GM19467 (cell line): ENCODE results near the gene PRDM13.

Source experiments
- ATAC-seq: cut with Tn5 transposase; IDR thresholded peaks from one replicate; pipeline ENCODE4 v1.9.1; 2021; ENCODE audit warnings: mild to moderate bottlenecking, moderate library complexity; ENCODE audit not compliant: unreplicated experiment

The PRDM13 gene

DNA sequence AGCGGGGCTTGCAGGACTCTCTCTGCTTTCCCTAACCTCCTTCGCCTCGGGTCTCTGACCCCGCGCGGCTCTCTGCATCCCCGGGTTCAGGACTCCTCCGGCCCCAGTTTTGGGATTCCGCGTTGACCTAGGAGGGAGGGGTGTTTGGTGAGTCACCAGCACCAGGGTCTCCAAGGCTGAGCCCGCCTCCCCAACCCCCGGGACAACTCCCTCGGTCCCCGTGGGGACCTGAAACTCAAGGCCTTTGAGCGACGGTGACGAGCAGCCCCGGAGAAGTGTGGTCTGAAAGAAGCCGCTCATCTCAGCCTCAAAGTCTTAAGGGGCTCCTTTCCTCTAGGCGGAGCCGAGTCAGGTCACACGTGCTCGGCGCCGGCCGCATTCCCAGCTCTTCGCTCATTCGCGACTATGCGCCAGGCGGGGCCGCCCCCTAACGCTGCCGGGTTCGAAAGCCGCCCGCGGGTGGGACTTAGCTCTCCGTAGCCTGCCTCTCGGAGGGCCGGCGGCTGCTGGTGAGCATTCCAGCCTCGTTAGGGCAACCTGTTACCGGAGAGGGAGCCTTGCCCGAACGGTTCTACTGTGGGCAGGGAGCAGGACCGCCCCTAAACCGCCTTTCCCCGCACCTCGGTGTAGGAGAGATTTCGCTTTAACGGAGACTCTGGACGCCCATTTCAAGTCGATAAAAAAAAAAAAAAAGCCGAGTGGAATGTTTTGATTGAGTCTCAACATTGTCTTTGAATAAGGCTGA lies 3.0 kb upstream of the PRDM13 start:
- ATAC-seq, result no peak

DNA sequence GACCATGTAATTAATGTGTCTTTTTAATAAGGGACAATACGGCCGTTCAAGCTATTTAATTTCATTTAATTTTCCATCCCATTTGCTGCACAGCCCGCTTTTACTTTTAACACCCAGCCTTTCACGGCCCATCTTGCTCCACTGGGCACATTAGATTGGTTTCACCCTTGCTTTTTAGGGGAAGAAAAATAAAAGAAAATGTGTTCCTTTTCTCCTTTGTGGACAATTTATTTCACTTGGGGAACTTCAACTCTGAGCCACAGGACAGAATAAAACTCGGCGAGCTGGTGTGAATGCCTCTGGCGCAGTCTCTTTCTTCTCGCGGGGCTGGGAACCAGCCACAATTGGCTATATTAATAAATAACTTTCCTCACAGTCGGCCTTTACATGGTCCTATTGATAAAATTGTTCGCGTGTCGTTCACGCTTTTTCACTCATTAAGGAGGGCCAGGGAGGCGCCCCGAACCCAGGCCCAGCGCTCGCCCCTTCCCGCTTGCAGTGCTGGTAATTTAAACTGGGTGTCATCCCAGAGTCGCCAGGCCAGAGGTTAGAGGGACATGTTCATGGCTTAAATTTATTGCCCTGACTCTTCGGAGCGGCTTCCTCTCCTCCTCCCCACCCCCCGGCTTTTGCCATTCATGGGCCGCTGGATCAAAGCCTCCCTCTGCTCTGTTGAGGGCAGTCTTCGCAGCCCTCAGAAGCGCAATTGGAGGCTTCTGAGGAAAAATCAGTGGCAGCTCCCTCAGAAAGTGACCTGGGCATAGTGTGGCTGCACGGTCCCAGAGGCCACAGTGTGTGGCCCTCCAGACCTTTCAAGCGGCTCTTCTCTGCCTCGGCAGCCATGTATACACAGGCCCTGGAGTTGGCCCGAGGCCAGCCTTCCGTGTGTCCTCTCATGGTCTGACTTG lies 2.2 kb upstream of the PRDM13 start:
- ATAC-seq, result no peak

DNA sequence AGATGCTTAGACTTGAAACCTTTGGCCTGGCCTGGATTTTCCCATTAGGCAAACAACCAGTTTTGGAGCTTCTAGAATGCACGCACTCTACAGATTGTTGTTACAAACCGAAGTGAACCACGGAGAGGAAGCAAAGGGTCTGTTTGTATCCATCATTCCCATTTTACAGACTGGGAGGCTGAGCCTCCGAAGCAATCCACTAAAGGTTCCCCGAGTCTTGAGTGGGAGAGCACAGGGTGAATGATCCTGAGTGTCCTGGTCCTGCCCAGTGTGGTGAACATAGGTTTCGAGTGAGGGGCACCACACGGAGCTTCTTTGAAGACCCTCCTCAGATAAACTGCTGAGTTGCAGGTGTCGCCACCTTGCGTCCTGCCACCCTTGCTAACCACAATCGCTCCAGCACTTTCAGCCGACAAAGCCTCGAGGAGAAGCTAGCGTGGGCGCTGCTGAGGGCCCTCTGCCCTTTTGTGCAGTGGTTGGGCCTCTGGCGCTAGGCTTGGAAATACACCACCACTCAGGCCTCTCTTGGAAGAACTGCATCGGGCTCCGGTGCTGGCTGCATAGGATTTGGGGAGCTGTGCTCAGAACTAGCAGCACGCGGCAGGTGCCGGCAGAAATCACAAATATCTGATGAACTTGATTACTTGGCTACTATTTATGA lies 1.4 kb upstream of the PRDM13 start:
- ATAC-seq, result no peak

DNA sequence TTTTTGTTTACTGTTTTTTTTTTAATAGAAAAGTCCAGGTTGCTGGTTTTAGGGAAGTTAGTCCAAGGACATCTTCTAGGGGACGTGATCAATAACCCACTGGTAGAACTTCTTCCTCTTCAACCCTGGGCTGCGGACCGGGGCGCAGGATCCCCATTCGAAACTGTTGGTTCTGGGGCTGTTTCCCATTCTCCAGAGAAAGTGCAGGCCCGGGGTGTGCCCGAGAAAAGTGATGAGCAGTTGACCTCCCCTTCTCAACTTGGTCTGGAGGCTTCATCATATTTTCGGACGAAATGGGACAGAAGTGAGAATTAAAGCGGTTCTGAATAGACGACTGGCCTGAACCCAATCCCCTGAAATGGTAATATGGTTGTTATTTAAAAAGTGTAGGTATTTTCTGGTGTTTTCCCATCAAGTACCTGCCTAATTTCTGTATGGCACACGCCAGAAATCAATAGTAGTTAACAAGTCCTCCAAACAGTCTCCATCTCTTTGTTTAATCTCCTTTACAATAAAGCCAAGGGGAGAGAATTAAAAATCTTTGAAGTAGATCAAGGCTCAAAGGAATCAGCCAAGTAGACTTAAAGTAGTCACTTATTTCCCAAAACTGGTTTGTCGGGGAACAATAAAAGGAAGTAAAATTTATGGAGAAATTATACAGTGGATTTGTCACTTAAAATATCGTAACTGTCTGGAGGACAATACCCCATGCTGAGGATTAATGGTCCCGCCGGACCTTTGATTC lies 550 bp upstream of the PRDM13 start:
- no peak for ATAC-seq

DNA sequence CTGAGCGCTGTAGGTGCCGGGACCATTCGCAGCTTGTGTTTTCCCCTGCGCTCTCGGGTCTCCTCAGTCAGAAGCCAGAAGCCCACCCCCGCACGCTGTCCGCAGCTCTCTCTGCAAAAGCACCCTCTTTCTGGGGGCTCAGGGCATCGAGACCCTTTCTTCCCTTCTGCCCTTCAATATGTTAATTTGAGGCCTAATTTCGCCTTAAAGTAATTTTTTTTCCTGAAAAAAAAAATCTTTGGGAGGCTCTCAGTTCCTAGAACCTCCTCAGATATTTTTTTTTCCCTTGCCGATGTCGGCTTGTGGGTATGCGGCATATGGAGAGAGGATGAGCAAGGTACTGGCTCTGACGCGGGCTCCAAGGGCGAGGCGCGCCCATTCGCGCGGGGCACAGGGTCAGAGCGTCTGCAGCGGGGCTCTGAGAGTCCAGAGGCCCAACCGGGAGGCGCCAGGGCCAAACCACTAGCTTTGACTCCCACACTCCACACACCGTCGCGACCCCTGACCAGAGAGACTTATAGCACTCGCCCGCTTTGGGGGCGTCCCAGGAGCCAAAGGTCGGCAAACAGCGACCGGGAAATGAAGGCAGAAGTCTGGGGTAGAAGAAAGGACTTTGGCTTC lies 893 bp downstream of the PRDM13 start:
- ATAC-seq, result no peak

DNA sequence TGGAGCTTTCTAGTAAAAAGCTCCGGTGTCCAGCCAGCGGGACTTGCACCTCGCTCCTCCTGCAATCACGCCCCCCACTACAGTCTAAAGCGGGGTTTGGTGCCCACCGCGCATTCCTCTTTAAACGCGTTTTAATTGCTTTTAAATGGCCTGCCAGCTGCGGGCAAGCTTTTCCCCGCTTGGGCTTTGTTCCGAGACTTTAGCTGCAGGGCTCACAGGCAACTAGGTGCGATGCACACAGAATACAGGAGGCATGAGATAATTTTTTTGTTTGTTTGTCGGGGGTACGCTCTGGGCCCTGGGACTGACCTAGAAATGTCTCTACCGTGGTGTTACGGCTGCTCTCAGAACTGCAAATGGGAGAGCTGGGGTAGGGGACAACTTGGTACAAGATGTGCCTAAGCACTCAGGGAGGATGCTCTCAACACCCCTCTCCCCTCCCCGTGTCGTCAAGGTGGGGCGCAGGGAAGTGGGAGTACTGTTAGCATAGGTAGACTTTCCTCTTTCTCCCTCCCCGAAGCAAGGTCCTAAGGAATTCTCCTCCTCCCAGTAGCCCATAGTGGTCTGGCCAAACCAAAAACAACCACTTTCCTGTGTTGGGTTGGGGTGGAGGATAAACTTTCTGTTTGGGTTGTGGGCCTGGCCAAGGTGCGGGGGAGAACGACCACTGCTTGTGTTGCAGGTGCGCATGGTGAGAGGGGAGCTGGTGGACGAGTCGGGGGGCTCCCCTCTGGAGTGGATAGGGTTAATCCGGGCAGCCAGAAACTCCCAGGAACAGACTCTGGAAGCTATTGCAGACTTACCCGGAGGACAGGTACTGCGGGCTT lies 1.6 kb downstream of the PRDM13 start:
- no peak for ATAC-seq

DNA sequence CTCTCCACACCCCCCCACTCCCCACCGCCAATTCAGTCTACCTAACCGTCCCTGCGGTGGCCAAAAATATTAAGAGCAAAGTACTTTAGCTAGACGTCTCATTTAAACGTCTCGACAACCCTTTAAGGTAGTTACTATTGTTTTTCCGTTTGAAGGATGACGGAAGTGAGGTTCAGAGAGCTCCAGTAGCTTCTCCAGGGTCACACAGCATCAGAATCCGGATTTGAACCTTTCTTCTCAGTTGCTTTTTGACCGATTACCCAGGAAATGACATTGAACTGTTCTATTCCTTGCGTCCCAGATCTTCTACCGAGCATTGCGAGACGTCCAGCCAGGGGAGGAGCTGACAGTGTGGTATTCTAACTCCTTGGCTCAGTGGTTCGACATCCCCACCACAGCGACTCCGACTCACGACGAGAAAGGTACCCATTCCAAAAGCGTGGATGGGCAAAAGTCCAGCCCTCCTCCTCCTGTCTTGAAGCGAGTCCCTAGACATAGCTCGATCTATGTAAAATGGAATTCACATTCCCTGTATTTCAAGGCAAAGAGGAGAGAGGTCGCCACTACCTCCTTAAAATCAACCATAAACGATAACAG lies 2.4 kb downstream of the PRDM13 start:
- ATAC-seq, result no peak

DNA sequence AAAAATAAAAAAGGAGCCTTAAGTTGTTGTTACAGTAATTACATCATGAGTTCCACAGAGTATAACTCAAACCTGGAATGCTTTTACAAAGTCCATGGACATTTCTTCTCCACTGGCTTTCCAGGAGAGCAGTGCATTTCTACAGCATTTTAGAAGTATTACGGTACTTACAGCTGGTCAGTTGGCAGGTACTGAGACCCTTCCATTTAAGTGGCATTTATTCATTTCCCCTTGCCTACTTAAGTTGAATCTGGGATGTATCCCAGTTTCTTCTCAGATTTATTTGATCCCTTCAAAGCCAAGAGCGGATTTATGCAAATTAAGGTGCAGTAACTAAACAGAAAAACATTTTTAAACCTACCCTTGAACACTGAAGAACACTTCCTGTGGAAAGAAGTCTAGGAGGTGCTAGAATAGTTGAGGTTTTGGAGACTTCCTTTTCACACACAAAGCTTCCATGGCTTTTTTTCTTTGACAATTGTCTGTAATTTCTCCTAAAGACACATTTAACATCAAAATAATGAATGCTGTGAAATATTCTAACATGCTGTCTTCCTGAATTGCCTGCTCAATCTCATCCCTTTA lies 3.4 kb downstream of the PRDM13 start:
- no peak for ATAC-seq

DNA sequence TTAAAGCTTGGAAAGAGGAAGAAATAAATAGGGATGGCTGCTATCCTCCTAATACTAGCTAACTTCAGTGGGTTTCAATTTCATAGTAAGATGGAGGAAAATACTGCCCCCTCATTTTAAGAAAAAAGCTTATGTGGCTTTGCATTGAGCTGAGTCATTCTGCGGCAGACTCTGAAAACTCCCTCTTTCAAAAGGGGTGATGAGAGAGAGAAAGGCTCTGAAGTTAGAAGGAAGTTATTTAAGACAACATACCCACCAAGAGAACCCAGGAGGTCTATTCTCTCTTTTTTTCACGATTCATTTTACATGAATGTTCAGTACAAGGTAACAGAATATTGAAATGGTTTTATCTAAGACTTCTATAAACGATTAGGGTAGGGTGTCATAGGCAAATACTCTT lies 4.5 kb downstream of the PRDM13 start:
- no peak for ATAC-seq

DNA sequence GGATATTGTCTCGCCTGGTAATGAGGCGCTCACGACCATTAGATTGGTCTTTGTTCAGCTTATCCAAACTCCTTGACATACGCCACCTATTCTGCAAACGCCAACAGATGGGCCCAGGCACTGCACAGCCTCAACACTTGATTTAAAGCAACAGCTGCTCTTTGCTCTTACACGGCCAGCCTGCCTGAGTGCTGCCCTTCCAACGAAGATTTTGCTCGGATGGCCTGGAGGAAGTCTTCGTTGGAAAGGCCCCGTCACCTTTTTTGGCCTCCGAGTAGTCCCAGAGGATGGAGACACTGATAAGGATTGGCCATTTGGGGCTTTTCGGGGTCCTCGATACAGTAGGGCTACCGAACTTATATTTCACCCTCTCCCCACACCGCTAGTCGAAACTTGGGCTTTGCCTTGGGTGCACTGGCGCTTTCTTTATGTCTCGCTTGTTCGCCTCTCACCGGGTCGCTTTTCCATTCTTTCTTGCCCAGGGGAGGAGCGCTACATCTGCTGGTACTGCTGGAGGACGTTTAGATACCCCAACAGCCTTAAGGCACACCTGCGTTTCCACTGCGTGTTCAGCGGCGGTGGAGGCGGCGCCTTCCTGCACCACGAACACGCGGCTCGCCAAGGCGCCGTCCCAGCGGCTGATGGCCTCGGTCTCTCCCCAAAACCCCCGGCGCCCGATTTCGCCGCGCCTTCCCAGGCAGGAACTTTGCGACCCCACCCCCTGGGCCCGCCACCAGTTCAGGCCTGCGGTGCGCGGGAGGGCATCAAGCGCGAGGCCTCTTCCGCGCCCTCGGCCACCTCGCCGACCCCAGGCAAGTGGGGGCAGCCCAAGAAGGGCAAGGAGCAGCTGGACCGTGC lies 6.1 kb downstream of the PRDM13 start:
- no peak for ATAC-seq

DNA sequence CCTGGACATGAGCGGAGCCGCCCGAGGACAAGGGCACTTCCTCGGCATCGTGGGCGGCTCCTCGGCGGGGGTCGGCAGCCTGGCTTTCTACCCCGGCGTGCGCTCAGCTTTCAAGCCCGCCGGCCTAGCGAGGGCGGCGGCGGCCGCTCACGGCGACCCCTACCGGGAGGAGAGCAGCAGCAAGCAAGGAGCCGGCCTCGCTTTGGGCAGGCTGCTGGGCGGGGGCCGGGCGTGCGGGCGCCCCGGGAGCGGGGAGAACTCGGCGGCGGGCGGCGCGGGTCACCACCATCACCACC lies 6.7 kb downstream of the PRDM13 start:
- ATAC-seq, result peak; percentile 68

DNA sequence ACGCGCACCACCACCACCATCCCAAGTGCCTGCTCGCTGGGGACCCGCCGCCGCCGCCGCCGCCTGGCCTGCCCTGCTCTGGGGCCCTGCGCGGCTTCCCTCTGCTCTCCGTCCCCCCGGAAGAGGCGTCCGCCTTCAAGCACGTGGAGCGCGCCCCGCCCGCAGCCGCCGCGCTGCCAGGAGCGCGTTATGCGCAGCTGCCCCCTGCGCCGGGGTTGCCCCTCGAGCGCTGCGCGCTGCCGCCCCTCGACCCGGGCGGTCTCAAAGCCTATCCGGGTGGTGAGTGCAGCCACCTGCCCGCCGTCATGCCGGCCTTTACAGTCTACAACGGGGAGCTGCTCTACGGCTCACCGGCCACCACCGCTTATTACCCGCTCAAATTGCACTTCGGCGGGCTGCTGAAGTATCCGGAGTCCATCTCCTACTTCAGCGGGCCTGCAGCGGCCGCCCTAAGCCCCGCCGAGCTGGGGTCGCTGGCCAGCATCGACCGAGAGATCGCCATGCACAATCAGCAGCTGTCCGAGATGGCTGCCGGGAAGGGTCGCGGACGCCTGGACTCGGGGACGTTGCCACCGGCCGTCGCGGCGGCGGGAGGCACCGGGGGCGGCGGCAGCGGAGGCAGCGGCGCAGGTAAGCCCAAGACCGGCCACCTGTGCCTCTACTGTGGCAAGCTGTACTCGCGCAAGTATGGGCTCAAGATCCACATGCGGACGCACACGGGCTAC lies 7.2 kb downstream of the PRDM13 start:
- peak; percentile 69 for ATAC-seq

DNA sequence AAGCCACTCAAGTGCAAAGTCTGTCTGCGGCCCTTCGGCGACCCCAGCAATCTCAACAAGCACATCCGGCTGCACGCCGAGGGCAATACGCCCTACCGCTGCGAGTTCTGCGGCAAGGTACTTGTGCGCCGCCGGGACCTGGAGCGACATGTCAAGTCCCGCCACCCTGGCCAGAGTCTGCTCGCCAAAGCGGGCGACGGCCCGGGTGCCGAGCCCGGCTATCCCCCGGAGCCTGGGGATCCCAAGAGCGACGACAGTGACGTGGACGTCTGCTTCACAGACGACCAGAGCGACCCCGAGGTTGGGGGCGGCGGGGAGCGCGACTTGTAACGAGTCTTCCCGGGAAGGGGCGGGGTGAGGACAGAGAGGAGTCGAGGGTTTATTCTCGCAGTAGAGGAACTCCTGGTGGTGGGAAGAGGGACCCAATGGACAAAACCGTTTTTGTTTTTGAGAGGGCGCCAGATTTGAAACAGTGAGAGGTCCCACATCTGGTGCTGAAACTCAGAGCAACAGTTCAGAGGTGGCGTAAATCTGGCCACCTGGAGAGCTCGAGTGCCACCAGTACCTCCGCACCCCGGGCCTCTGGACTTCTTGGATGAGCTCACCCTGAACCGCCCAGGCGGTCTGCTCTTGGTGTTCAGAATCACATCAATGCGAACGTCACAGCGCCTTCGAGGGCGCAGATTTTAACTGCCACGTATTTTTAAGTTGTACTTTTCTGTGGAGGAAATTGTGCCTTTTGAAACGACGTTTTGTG lies 8.0 kb downstream of the PRDM13 start:
- peak; percentile 28 for ATAC-seq

DNA sequence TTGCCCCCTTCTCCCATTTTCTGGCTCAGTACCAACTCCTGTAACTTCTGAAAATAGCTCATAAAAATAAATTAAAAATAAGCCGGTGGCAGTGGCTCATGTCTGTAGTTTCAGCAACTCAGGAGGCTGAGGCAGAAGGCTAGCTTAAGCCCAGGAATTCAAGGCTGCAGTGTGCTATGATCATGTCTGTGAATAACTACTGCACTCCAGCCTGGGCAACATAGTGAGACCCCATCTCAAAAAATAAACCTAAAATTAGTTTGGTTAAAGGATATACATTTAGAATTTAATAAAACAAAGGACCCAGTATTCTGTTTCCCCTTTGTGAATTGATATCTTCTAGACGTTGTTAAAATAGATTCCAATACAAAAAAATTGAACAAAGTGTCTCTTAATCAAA lies 10.5 kb downstream of the PRDM13 start:
- ATAC-seq, result no peak

DNA sequence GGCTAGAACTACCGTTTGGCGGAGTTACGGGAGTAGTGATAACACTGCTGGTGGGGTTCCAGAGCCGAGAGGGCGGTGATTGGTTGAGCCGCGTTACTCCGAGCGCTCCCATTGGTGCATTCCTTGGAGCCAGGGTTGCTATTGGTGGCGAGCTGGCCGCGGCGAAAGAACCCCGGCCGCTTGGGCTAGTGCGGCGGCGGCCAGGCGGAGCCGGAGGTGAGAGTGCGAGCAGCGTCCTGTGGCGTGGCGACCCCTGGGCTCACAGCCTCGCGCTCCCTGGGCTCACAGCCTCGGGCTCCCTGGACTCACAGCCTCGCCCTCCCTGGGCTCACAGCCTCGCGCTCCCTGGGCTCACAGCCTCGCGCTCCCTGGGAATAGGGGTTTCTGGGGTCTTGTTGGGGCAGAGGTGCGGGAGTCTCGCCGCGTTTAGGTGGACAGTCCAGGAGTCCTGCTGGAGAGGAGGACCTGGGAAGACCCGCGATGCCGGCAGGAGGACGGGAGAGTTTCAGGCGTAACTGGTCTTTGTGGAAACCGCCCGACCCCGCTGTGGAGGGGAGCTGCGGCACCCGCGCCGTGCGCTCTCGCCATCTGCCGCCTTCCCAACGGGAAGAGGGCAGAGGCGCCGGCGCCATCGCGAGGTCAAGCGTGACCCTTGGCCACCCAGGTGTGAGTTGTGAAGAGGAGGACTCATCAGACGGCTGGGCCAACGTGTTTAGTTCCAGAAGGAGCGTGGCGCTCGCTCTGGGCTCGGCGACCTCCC lies 12.2 kb downstream of the PRDM13 start:
- no peak for ATAC-seq

DNA sequence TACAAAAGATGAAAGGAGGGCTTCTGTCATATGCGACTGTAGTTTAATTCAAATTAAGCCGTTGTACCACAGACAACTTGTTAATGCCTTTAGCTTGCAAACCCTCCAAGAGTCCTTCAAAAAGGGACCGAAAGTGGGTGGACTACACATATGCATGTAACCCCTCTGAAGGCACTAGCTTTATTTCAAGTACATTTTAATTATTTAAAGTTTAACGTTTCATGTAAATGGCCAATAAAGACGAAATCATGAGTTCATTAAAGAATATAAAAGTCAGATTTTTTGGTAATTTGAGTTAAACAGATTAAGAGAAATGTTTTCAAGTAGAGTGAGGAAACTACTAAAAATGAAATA lies 12.8 kb downstream of the PRDM13 start:
- ATAC-seq, result no peak
